Omental fat pad (tissue), 4 donors: ENCODE results near the gene ANO2. TPM values are rescaled to one million over a fixed set of nuclear protein-coding genes. Genes with fewer than 3 reads are reported as not detected.

Source experiments
- ATAC-seq: fragments of 150-250 bp; one replicate; pipeline ENCODE4 v1.9.1; 2016; ENCODE audit warnings: mild to moderate bottlenecking, moderate library complexity; ENCODE audit not compliant: low FRiP score
- DNase-seq: peaks from one replicate; pipeline ENCODE4 v3.0.0-alpha.2; 2019; ENCODE audit warnings: low spot score
- total RNA-seq, 4 donors: library from RNA; depleted of rRNA; stranded (reverse); fragments of >200 nt; gene quantifications; one replicate each; pipeline ENCODE4 v1.1.0, GENCODE V29; 2016
- TF ChIP-seq, protein P1 (sequence below), 3 donors: fragments of 450-650 bp; IDR thresholded peaks; one replicate each; pipeline ENCODE4 v1.5.1; 2016 to 2017; ENCODE audit warnings: antibody characterized with exemption in 3 of 3, mild to moderate bottlenecking in 3 of 3, moderate library complexity in 2 of 3

ANO2 gene
- total RNA-seq, 4 donors from 2014 or later, result 7.0 to 95.0 (median 20.8) TPM

DNA sequence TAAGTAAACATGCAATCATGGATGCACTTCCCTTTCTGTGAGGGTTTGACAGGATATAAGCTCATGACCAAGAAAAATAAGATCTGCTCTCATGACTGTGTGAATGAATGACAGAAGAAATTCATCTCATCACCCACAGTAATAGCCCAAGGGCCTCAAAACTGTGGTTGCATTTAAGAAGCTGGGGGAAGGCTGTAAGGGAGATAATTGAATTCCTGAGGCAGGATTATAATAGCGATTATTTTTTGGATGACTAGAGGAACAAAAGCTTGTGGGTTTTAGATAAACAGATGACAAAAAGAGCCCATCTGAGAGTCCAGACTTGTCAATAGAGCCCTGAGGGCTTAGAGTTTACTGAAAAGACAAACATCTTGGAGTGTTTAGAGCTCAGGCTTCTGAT, 352.0 kb downstream of the ANO2 start:
- TF ChIP-seq, protein P1, sequence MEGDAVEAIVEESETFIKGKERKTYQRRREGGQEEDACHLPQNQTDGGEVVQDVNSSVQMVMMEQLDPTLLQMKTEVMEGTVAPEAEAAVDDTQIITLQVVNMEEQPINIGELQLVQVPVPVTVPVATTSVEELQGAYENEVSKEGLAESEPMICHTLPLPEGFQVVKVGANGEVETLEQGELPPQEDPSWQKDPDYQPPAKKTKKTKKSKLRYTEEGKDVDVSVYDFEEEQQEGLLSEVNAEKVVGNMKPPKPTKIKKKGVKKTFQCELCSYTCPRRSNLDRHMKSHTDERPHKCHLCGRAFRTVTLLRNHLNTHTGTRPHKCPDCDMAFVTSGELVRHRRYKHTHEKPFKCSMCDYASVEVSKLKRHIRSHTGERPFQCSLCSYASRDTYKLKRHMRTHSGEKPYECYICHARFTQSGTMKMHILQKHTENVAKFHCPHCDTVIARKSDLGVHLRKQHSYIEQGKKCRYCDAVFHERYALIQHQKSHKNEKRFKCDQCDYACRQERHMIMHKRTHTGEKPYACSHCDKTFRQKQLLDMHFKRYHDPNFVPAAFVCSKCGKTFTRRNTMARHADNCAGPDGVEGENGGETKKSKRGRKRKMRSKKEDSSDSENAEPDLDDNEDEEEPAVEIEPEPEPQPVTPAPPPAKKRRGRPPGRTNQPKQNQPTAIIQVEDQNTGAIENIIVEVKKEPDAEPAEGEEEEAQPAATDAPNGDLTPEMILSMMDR (IDR thresholded peaks at IDR 0.05), result no peak
- ATAC-seq (no peak), DNase-seq (no peak)

GRCh38 chr12:5592310-5592709, 352.7 kb downstream of the ANO2 start:
- TF ChIP-seq, protein P1 (IDR thresholded peaks at IDR 0.05), result no peak
- DNase-seq (no peak), ATAC-seq (no peak)

DNA sequence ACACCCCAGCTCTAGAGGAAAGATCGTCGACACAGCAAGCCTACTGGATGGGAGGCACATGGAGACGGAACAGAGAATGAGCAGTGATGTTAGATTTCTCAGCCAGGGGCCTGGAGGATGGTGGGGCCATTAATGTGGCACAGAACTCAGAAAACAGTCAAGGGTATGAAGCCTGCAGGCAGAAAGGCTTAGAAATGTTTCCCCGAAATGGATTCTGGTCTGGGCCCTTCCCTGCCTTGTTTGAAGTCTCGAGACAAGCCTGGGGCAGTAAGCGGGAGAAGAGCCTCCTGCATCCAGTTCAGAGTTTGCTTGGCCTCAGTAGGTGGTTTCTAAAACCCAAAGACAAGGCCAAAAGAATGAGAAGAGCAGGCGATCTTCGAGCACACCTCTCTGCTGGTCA, 354.7 kb downstream of the ANO2 start:
- ATAC-seq (no peak), DNase-seq (no peak)
- TF ChIP-seq, protein P1 (IDR thresholded peaks at IDR 0.05), result no peak

DNA sequence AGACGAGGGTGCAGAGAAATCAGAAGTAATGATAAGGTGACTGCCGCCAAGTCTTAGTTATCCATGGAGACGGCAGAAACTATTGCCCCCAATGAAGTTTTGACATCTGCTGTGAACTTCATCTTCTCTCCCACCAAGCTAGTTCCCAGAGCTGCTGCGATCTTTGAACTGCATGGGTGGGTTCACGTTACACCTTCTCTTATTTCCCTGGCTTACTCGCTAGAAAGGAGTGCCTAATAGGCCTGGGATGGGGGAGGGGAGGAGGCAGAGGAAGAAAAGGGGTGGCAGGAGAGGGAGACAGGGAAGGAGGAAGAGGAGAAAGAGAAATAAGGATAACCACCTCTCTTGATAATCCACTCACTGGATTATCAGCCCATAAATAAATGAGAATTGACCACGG, 356.0 kb downstream of the ANO2 start:
- ATAC-seq, result no peak
- TF ChIP-seq, protein P1 (IDR thresholded peaks at IDR 0.05), result no peak
- no peak for DNase-seq

- no peak for DNase-seq
- ATAC-seq, result no peak
- TF ChIP-seq, protein P1 (IDR thresholded peaks at IDR 0.05), result no peak
Observed at GRCh38 chr12:5588591-5588990, 356.5 kb downstream of the ANO2 start.

DNA sequence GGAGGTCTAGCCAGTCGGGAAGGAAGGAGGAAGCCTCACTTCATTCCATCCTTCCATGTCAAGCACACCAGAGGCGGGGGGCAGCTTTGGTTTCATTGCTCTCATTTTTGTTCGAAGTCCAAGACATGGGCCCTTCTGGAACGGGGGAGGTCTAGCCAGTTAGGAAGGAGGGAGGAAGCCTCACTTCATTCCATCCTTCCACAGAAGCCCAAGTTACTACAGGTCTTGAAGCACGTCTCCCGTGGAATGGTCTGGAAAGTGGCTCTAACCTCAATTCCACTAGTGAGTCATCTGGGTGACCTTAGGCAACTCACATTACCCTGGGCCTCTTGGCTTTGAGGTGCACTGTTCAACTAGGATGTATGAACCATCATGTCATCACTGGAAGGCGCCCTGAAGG, 356.9 kb downstream of the ANO2 start:
- DNase-seq (no peak), ATAC-seq (no peak)
- TF ChIP-seq, protein P1 (IDR thresholded peaks at IDR 0.05), result no peak

- ATAC-seq, result no peak
- TF ChIP-seq, protein P1 (IDR thresholded peaks at IDR 0.05), result no peak
- DNase-seq, result no peak
Observed at GRCh38 chr12:5587711-5588121, 357.3 kb downstream of the ANO2 start.
